HL-60 (cell line): Measurements from ENCODE around the gene ARID1A.

Experiments
- CTCF ChIP-seq: IDR thresholded peaks from one replicate; pipeline ENCODE4 v1.5.1; 2011; ENCODE audit warnings: low read length, control low read depth, inconsistent platforms; ENCODE audit not compliant: insufficient read depth
- REST ChIP-seq: IDR thresholded peaks from 2 replicates; pipeline ENCODE4 v1.6.1; 2012; ENCODE audit warnings: low read depth; ENCODE audit not compliant: insufficient replicate concordance
- SPI1 ChIP-seq: IDR thresholded peaks from 2 replicates; pipeline ENCODE4 v1.6.1; 2012; ENCODE audit warnings: low read depth, mild to moderate bottlenecking, borderline replicate concordance

GRCh38 chr1:26788836-26789611 is 93.2 kb downstream of the ARID1A start:
- peak; percentile 80 for TF ChIP-seq CTCF
- TF ChIP-seq SPI1: no peak
- TF ChIP-seq REST: no peak
